Effector CD8-positive, alpha-beta T cell (primary cell): Measurements from ENCODE around the gene MERTK.

ENCODE experiments used
- DNase-seq: peaks from one replicate; lab custom pipeline; 2025; lab: John Stamatoyannopoulos, UW

Gene MERTK

GRCh38 chr2:112077814-112078213, 179.4 kb downstream of the MERTK start:
- DNase-seq = no peak
